ENCODE results near the gene IL1F10.

DNA sequence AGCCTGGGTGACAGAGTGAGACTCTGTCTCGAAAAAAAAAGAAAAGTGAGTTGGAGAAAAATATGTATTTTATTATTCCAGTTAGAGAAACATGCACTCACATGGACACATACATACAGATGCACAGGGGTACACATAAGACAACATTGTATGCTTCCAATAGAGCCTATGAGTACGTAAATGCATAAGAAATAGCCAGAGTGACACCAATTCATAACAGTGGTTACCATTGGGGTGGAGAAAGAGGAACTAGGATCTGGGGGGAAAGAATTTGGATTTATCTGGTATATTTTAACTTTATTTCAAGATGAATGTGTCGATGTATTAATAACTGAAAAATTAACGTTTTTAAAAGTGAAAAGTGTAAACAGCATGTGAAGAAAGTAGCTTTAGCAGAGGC is 46.5 kb upstream of the IL1F10 start:
- TF ChIP-seq, protein P1, sequence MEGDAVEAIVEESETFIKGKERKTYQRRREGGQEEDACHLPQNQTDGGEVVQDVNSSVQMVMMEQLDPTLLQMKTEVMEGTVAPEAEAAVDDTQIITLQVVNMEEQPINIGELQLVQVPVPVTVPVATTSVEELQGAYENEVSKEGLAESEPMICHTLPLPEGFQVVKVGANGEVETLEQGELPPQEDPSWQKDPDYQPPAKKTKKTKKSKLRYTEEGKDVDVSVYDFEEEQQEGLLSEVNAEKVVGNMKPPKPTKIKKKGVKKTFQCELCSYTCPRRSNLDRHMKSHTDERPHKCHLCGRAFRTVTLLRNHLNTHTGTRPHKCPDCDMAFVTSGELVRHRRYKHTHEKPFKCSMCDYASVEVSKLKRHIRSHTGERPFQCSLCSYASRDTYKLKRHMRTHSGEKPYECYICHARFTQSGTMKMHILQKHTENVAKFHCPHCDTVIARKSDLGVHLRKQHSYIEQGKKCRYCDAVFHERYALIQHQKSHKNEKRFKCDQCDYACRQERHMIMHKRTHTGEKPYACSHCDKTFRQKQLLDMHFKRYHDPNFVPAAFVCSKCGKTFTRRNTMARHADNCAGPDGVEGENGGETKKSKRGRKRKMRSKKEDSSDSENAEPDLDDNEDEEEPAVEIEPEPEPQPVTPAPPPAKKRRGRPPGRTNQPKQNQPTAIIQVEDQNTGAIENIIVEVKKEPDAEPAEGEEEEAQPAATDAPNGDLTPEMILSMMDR (IDR thresholded peaks at IDR 0.05; ENCODE audit: poor library complexity), result no peak
- TF ChIP-seq EZH2phosphoT487 (IDR thresholded peaks at IDR 0.05; ENCODE audit: low read depth, severe bottlenecking, unreplicated experiment), result no peak
- TF ChIP-seq EZH2 (IDR thresholded peaks at IDR 0.05; ENCODE audit: borderline replicate concordance), result no peak

Data from hepatocyte (in vitro differentiated cells).